HEK293 (cell line): Measurements from ENCODE around the gene ALPG.

Experiments used
- CTCF ChIA-PET: fragments of 350-600 bp; formaldehyde crosslinking; extraction: SDS; loops from one replicate; lab custom pipeline; 2021; ENCODE audit warnings: antibody characterized with exemption; lab: Yijun Ruan, JAX
- POLR2A ChIA-PET: fragments of 300-600 bp; formaldehyde crosslinking; extraction: SDS; loops from one replicate; lab custom pipeline; 2020; ENCODE audit warnings: antibody characterized with exemption, inconsistent platforms; lab: Yijun Ruan, JAX
- H3K27ac ChIP-seq: fragments of 200-500 bp; sonication (Bioruptor generic); 2 replicates; pipeline ENCODE4 v1.5.1; 2014; ENCODE audit warnings: low read depth, low read length, control low read depth, inconsistent platforms; ENCODE audit errors: extremely low read depth
- H3K36me3 ChIP-seq, 2 experiments: fragments of 200-500 bp in 1 of 2; sonication (Bioruptor generic) in 1 of 2; 1 replicate in 1 of 2; 2 replicates in 1 of 2; pipeline ENCODE4 v1.5.1; 2014 to 2017; ENCODE audit warnings: inconsistent platforms in 2 of 2, low read length in 2 of 2; ENCODE audit not compliant: control insufficient read depth in 2 of 2, insufficient read depth in 1 of 2
- H3K4me1 ChIP-seq: fragments of 200-500 bp; sonication (Bioruptor generic); 2 replicates; pipeline ENCODE4 v1.5.1; 2014; ENCODE audit warnings: mild to moderate bottlenecking, low read length, inconsistent platforms; ENCODE audit not compliant: control insufficient read depth, insufficient read depth
- H3K4me3 ChIP-seq: 2 replicates; pipeline ENCODE4 v1.5.1; 2011; ENCODE audit warnings: low read depth, mild to moderate bottlenecking, control low read depth, low read length, moderate library complexity
- H3K9me3 ChIP-seq: fragments of 200-500 bp; sonication (Bioruptor generic); 2 replicates; pipeline ENCODE4 v1.5.1; 2014; ENCODE audit warnings: low read depth, low read length, inconsistent platforms; ENCODE audit not compliant: control insufficient read depth, insufficient read depth
- KLF1 ChIP-seq: fragments of 450-650 bp; formaldehyde crosslinking; IDR thresholded peaks from 2 replicates; pipeline ENCODE4 v1.5.1; 2016; ENCODE audit warnings: missing biosample characterization, missing genetic modification characterization
- SALL2 ChIP-seq: fragments of 450-650 bp; formaldehyde crosslinking; IDR thresholded peaks from 2 replicates; pipeline ENCODE4 v1.5.0; 2017; ENCODE audit warnings: missing biosample characterization, mild to moderate bottlenecking, missing genetic modification characterization, borderline replicate concordance
- ZBTB48 ChIP-seq: fragments of 450-650 bp; formaldehyde crosslinking; IDR thresholded peaks from 2 replicates; pipeline ENCODE4 v1.5.1; 2016; ENCODE audit warnings: missing biosample characterization, missing genetic modification characterization
- ZIC2 ChIP-seq: fragments of 450-650 bp; formaldehyde crosslinking; IDR thresholded peaks from 2 replicates; pipeline ENCODE4 v1.5.1; 2016; ENCODE audit warnings: missing biosample characterization, missing genetic modification characterization
- ZNF121 ChIP-seq: fragments of 450-650 bp; formaldehyde crosslinking; IDR thresholded peaks from 2 replicates; pipeline ENCODE4 v1.5.1; 2016; ENCODE audit warnings: missing biosample characterization, missing genetic modification characterization
- ZNF133 ChIP-seq: fragments of 450-650 bp; formaldehyde crosslinking; IDR thresholded peaks from 2 replicates; pipeline ENCODE4 v1.5.1; 2016; ENCODE audit warnings: missing biosample characterization, missing genetic modification characterization
- ZNF311 ChIP-seq: fragments of 450-650 bp; formaldehyde crosslinking; IDR thresholded peaks from 2 replicates; pipeline ENCODE4 v1.5.1; 2017; ENCODE audit warnings: missing biosample characterization, missing genetic modification characterization, borderline replicate concordance
- ZNF391 ChIP-seq: fragments of 450-650 bp; formaldehyde crosslinking; IDR thresholded peaks from 2 replicates; pipeline ENCODE4 v1.5.1; 2016; ENCODE audit warnings: low read depth, missing biosample characterization, missing genetic modification characterization, borderline replicate concordance
- ZNF558 ChIP-seq: fragments of 450-650 bp; formaldehyde crosslinking; IDR thresholded peaks from 2 replicates; pipeline ENCODE4 v1.5.1; 2016; ENCODE audit warnings: missing biosample characterization, missing genetic modification characterization
- ZNF664 ChIP-seq: fragments of 450-650 bp; formaldehyde crosslinking; IDR thresholded peaks from 2 replicates; pipeline ENCODE4 v1.5.1; 2016; ENCODE audit warnings: missing biosample characterization, missing genetic modification characterization
- TF ChIP-seq, protein P1 (sequence below): fragments of 450-650 bp; formaldehyde crosslinking; IDR thresholded peaks from 2 replicates; pipeline ENCODE4 v1.5.1; 2016; ENCODE audit warnings: missing biosample characterization, missing genetic modification characterization
- TF ChIP-seq, protein P2 (sequence below): fragments of 450-650 bp; formaldehyde crosslinking; IDR thresholded peaks from 2 replicates; pipeline ENCODE4 v1.5.1; 2016; ENCODE audit warnings: missing biosample characterization, missing genetic modification characterization
- TF ChIP-seq, protein P3 (sequence below): fragments of 450-650 bp; formaldehyde crosslinking; IDR thresholded peaks from 2 replicates; pipeline ENCODE4 v1.5.1; 2016; ENCODE audit warnings: missing biosample characterization, missing genetic modification characterization
- TF ChIP-seq, protein P4 (sequence below): fragments of 450-650 bp; formaldehyde crosslinking; IDR thresholded peaks from 2 replicates; pipeline ENCODE4 v1.5.1; 2016; ENCODE audit warnings: missing biosample characterization, missing genetic modification characterization
- TF ChIP-seq, protein P5 (sequence below): fragments of 450-650 bp; formaldehyde crosslinking; IDR thresholded peaks from 2 replicates; pipeline ENCODE4 v1.5.1; 2017; ENCODE audit warnings: missing biosample characterization, missing genetic modification characterization
- TF ChIP-seq, protein P6 (sequence below): fragments of 450-650 bp; formaldehyde crosslinking; IDR thresholded peaks from 2 replicates; pipeline ENCODE4 v1.5.1; 2016; ENCODE audit warnings: missing biosample characterization, missing genetic modification characterization

Gene ALPG

DNA sequence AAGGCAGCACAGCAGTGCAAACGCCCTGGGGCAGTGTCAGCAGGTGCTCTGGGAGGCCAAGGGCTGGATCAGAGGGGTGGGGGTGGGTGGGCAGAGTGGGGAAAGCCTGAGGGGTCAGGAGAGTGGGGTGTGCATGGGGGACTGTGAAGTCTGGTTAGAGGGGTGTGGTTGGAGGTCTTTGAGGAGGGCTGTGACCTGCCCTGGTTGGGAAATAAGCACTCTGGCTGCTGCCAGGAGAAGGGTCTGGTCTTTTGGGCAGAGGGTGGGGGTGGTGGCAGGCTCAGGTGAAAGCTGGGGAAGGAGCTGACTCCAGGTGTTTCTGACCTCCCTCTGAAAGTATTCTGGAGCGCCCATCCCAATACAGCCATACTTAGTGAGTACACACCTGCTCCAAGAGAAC is 53.5 kb downstream of the ALPG start:
- TF ChIP-seq ZNF311: no peak
- TF ChIP-seq, protein P1, sequence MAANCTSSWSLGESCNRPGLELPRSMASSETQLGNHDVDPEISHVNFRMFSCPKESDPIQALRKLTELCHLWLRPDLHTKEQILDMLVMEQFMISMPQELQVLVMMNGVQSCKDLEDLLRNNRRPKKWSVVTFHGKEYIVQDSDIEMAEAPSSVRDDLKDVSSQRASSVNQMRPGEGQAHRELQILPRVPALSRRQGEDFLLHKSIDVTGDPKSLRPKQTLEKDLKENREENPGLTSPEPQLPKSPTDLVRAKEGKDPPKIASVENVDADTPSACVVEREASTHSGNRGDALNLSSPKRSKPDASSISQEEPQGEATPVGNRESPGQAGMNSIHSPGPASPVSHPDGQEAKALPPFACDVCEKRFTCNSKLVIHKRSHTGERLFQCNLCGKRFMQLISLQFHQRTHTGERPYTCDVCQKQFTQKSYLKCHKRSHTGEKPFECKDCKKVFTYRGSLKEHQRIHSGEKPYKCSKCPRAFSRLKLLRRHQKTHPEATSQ (tag by site-specific recombination): no peak
- TF ChIP-seq SALL2: no peak
- TF ChIP-seq, protein P2, sequence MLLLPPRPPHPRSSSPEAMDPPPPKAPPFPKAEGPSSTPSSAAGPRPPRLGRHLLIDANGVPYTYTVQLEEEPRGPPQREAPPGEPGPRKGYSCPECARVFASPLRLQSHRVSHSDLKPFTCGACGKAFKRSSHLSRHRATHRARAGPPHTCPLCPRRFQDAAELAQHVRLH (tag by site-specific recombination): no peak
- TF ChIP-seq, protein P3, sequence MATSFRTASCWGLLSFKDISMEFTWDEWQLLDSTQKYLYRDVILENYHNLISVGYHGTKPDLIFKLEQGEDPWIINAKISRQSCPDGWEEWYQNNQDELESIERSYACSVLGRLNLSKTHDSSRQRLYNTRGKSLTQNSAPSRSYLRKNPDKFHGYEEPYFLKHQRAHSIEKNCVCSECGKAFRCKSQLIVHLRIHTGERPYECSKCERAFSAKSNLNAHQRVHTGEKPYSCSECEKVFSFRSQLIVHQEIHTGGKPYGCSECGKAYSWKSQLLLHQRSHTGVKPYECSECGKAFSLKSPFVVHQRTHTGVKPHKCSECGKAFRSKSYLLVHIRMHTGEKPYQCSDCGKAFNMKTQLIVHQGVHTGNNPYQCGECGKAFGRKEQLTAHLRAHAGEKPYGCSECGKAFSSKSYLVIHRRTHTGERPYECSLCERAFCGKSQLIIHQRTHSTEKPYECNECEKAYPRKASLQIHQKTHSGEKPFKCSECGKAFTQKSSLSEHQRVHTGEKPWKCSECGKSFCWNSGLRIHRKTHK (tag by site-specific recombination): no peak
- TF ChIP-seq ZNF664 (tag by site-specific recombination): no peak
- TF ChIP-seq ZNF391 (tag by site-specific recombination): no peak
- TF ChIP-seq ZBTB48: no peak
- TF ChIP-seq KLF1 (tag by site-specific recombination): no peak
- no peak for TF ChIP-seq ZIC2 (tag by site-specific recombination)
- TF ChIP-seq, protein P4, sequence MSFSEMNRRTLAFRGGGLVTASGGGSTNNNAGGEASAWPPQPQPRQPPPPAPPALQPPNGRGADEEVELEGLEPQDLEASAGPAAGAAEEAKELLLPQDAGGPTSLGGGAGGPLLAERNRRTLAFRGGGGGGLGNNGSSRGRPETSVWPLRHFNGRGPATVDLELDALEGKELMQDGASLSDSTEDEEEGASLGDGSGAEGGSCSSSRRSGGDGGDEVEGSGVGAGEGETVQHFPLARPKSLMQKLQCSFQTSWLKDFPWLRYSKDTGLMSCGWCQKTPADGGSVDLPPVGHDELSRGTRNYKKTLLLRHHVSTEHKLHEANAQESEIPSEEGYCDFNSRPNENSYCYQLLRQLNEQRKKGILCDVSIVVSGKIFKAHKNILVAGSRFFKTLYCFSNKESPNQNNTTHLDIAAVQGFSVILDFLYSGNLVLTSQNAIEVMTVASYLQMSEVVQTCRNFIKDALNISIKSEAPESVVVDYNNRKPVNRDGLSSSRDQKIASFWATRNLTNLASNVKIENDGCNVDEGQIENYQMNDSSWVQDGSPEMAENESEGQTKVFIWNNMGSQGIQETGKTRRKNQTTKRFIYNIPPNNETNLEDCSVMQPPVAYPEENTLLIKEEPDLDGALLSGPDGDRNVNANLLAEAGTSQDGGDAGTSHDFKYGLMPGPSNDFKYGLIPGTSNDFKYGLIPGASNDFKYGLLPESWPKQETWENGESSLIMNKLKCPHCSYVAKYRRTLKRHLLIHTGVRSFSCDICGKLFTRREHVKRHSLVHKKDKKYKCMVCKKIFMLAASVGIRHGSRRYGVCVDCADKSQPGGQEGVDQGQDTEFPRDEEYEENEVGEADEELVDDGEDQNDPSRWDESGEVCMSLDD (tag by site-specific recombination): no peak
- TF ChIP-seq ZNF558: no peak
- TF ChIP-seq, protein P5, sequence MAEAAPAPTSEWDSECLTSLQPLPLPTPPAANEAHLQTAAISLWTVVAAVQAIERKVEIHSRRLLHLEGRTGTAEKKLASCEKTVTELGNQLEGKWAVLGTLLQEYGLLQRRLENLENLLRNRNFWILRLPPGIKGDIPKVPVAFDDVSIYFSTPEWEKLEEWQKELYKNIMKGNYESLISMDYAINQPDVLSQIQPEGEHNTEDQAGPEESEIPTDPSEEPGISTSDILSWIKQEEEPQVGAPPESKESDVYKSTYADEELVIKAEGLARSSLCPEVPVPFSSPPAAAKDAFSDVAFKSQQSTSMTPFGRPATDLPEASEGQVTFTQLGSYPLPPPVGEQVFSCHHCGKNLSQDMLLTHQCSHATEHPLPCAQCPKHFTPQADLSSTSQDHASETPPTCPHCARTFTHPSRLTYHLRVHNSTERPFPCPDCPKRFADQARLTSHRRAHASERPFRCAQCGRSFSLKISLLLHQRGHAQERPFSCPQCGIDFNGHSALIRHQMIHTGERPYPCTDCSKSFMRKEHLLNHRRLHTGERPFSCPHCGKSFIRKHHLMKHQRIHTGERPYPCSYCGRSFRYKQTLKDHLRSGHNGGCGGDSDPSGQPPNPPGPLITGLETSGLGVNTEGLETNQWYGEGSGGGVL: no peak
- TF ChIP-seq, protein P6, sequence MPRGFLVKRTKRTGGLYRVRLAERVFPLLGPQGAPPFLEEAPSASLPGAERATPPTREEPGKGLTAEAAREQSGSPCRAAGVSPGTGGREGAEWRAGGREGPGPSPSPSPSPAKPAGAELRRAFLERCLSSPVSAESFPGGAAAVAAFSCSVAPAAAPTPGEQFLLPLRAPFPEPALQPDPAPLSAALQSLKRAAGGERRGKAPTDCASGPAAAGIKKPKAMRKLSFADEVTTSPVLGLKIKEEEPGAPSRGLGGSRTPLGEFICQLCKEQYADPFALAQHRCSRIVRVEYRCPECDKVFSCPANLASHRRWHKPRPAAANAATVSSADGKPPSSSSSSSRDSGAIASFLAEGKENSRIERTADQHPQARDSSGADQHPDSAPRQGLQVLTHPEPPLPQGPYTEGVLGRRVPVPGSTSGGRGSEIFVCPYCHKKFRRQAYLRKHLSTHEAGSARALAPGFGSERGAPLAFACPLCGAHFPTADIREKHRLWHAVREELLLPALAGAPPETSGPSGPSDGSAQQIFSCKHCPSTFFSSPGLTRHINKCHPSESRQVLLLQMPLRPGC (tag by site-specific recombination): no peak
- TF ChIP-seq ZNF133 (tag by site-specific recombination): no peak
- TF ChIP-seq ZNF121 (tag by site-specific recombination): no peak
- CTCF ChIA-PET: interaction anchor here (0.7 kb wide), 1 partner anchor 13 kb away, joined by 4 read pairs; no protein-coding TSS in a partner anchor
- H3K27ac ChIP-seq: no peak overlapping the region
- H3K9me3 ChIP-seq: no peaks in the 10 kb centered on the region
- H3K36me3 ChIP-seq: no peaks in the 10 kb centered on the region
- no peaks in the 10 kb centered on the region for H3K4me1 ChIP-seq
- no peak overlapping the region for H3K4me3 ChIP-seq
- POLR2A ChIA-PET: no interaction called here
